ENCODE data around the gene CENPC. TPM values are rescaled to one million over a fixed set of nuclear protein-coding genes. Genes with fewer than 3 reads are reported as not detected.
"Not testable (repeated sequence)": the region's sequence is repeated elsewhere in the genome, so short reads cannot be mapped to it uniquely, and the experiment has no call there.

CENPC gene
- total and polyA plus RNA-seq, 2 donors (not counting 1 experiment from before 2014, with no cell fraction given) = 7.6 to 15.4 TPM

GRCh38 chr4:67556436-67556835 is 11.1 kb upstream of the CENPC start:
- H3K27me3 ChIP-seq (ENCODE audit: control insufficient read depth, insufficient read depth, low read length) = no peaks in the 10 kb centered on the region
- H3K4me3 ChIP-seq (replicated peaks in 1 of 4; ENCODE audit: control extremely low read depth in 1 of 4, insufficient read depth in 1 of 4, low read depth in 3 of 4, low read length in 4 of 4) = no peak overlapping the region
- H4K20me1 ChIP-seq (ENCODE audit: control insufficient read depth, extremely low read depth, insufficient read depth, low read length) = no peaks in the 10 kb centered on the region
- H3K4me1 ChIP-seq (ENCODE audit: control insufficient read depth, extremely low read depth, insufficient read depth, low read length) = no peaks in the 10 kb centered on the region
- H3K79me2 ChIP-seq (ENCODE audit: control insufficient read depth, insufficient read depth, low read length) = no peaks in the 10 kb centered on the region
- no peak for DNase-seq (ENCODE audit: low read depth in 2 of 2)
- no peak overlapping the region for H3K27ac ChIP-seq (ENCODE audit: insufficient read depth, low read length)
- no peaks in the 10 kb centered on the region for H3K36me3 ChIP-seq (ENCODE audit: control insufficient read depth, insufficient read depth, low read length)
- TF ChIP-seq EZH2 (IDR thresholded peaks at IDR 0.05; ENCODE audit: low read length, missing control alignments) (no peak), CTCF (conservative IDR thresholded peaks at IDR 0.05 in 1 of 2, IDR thresholded peaks at IDR 0.05 in 1 of 2; ENCODE audit: low read depth in 1 of 2, low read length in 2 of 2) (no peak)
- H3K9me3 ChIP-seq (ENCODE audit: control insufficient read depth, insufficient read depth, low read depth, low read length) = no peaks in the 10 kb centered on the region
- H3K4me2 ChIP-seq (ENCODE audit: extremely low read depth, insufficient read depth, low read length) = no peak overlapping the region
- H2AFZ ChIP-seq (ENCODE audit: low read length) = no peak overlapping the region
- no peak overlapping the region for H3K9ac ChIP-seq (ENCODE audit: insufficient read depth, low read length)

GRCh38 chr4:67555447-67555846 is 10.1 kb upstream of the CENPC start:
- no peaks in the 10 kb centered on the region for H3K79me2 ChIP-seq (ENCODE audit: control insufficient read depth, insufficient read depth, low read length)
- H4K20me1 ChIP-seq (ENCODE audit: control insufficient read depth, extremely low read depth, insufficient read depth, low read length) = no peaks in the 10 kb centered on the region
- no peaks in the 10 kb centered on the region for H3K9me3 ChIP-seq (ENCODE audit: control insufficient read depth, insufficient read depth, low read depth, low read length)
- DNase-seq (ENCODE audit: low read depth in 2 of 2) = no peak
- no peak for TF ChIP-seq CTCF (conservative IDR thresholded peaks at IDR 0.05 in 1 of 2, IDR thresholded peaks at IDR 0.05 in 1 of 2; ENCODE audit: low read depth in 1 of 2, low read length in 2 of 2)
- TF ChIP-seq EZH2 (IDR thresholded peaks at IDR 0.05; ENCODE audit: low read length, missing control alignments) = no peak
- no peak overlapping the region for H3K4me2 ChIP-seq (ENCODE audit: extremely low read depth, insufficient read depth, low read length)
- H3K27me3 ChIP-seq (ENCODE audit: control insufficient read depth, insufficient read depth, low read length) = no peaks in the 10 kb centered on the region
- H3K36me3 ChIP-seq (ENCODE audit: control insufficient read depth, insufficient read depth, low read length) = no peaks in the 10 kb centered on the region
- no peak overlapping the region for H2AFZ ChIP-seq (ENCODE audit: low read length)
- no peak overlapping the region for H3K9ac ChIP-seq (ENCODE audit: insufficient read depth, low read length)
- no peak overlapping the region for H3K4me3 ChIP-seq (replicated peaks in 1 of 4; ENCODE audit: control extremely low read depth in 1 of 4, insufficient read depth in 1 of 4, low read depth in 3 of 4, low read length in 4 of 4)
- no peaks in the 10 kb centered on the region for H3K4me1 ChIP-seq (ENCODE audit: control insufficient read depth, extremely low read depth, insufficient read depth, low read length)
- H3K27ac ChIP-seq (ENCODE audit: insufficient read depth, low read length) = no peak overlapping the region

GRCh38 chr4:67554096-67554495 is 8.8 kb upstream of the CENPC start:
- no peaks in the 10 kb centered on the region for H3K36me3 ChIP-seq (ENCODE audit: control insufficient read depth, insufficient read depth, low read length)
- no peak overlapping the region for H3K4me3 ChIP-seq (replicated peaks in 1 of 4; ENCODE audit: control extremely low read depth in 1 of 4, insufficient read depth in 1 of 4, low read depth in 3 of 4, low read length in 4 of 4)
- no peak overlapping the region for H2AFZ ChIP-seq (ENCODE audit: low read length)
- no peak for DNase-seq (ENCODE audit: low read depth in 2 of 2)
- H3K9me3 ChIP-seq (ENCODE audit: control insufficient read depth, insufficient read depth, low read depth, low read length) = no peaks in the 10 kb centered on the region
- TF ChIP-seq CTCF (conservative IDR thresholded peaks at IDR 0.05 in 1 of 2, IDR thresholded peaks at IDR 0.05 in 1 of 2; ENCODE audit: low read depth in 1 of 2, low read length in 2 of 2) (no peak), EZH2 (IDR thresholded peaks at IDR 0.05; ENCODE audit: low read length, missing control alignments) (no peak)
- H3K79me2 ChIP-seq (ENCODE audit: control insufficient read depth, insufficient read depth, low read length) = no peaks in the 10 kb centered on the region
- no peak overlapping the region for H3K4me2 ChIP-seq (ENCODE audit: extremely low read depth, insufficient read depth, low read length)
- no peaks in the 10 kb centered on the region for H4K20me1 ChIP-seq (ENCODE audit: control insufficient read depth, extremely low read depth, insufficient read depth, low read length)
- H3K9ac ChIP-seq (ENCODE audit: insufficient read depth, low read length) = no peak overlapping the region
- H3K27me3 ChIP-seq (ENCODE audit: control insufficient read depth, insufficient read depth, low read length) = no peaks in the 10 kb centered on the region
- H3K4me1 ChIP-seq (ENCODE audit: control insufficient read depth, extremely low read depth, insufficient read depth, low read length) = no peaks in the 10 kb centered on the region
- no peak overlapping the region for H3K27ac ChIP-seq (ENCODE audit: insufficient read depth, low read length)

- DNase-seq (ENCODE audit: low read depth in 2 of 2); H2AFZ ChIP-seq (ENCODE audit: low read length); H3K4me3 ChIP-seq (replicated peaks in 1 of 4; ENCODE audit: control extremely low read depth in 1 of 4, insufficient read depth in 1 of 4, low read depth in 3 of 4, low read length in 4 of 4); H3K9me3 ChIP-seq (ENCODE audit: control insufficient read depth, insufficient read depth, low read depth, low read length); H3K4me1 ChIP-seq (ENCODE audit: control insufficient read depth, extremely low read depth, insufficient read depth, low read length); H3K9ac ChIP-seq (ENCODE audit: insufficient read depth, low read length); H3K27ac ChIP-seq (ENCODE audit: insufficient read depth, low read length); H3K4me2 ChIP-seq (ENCODE audit: extremely low read depth, insufficient read depth, low read length); H3K27me3 ChIP-seq (ENCODE audit: control insufficient read depth, insufficient read depth, low read length); H3K36me3 ChIP-seq (ENCODE audit: control insufficient read depth, insufficient read depth, low read length); H4K20me1 ChIP-seq (ENCODE audit: control insufficient read depth, extremely low read depth, insufficient read depth, low read length); H3K79me2 ChIP-seq (ENCODE audit: control insufficient read depth, insufficient read depth, low read length): not testable (repeated sequence)
Observed at GRCh38 chr4:67552146-67552792, 7.0 kb upstream of the CENPC start.

All from fibroblast of lung (primary cell).